Stomach (tissue), 9 donors: ENCODE data around the gene PPP1R14B. TPM values are rescaled to one million over a fixed set of nuclear protein-coding genes. Genes with fewer than 3 reads are reported as not detected.

ENCODE experiments used
- DNase-seq, 2 donors: peaks; one replicate each; pipeline versions ENCODE4 v3.0.0 to v3.0.0-alpha.2; 2013 to 2019
- H3K27ac ChIP-seq, 5 donors: fragments of 200-600 bp in 4 of 5; sonication (generic) in 4 of 5; one replicate each; pipeline ENCODE4 v1.5.1; 2013 to 2019; ENCODE audit warnings: mild to moderate bottlenecking in 1 of 5, moderate library complexity in 1 of 5
- H3K27me3 ChIP-seq, 3 donors: fragments of 200-600 bp; sonication (generic); one replicate each; pipeline ENCODE4 v1.5.1; 2017 to 2019; ENCODE audit warnings: mixed run types in 1 of 3
- H3K36me3 ChIP-seq, 4 donors: fragments of 200-600 bp; sonication (generic); 1 replicate in 3 of 4; 2 replicates in 1 of 4; pipeline ENCODE4 v1.5.1; 2016 to 2019
- H3K4me1 ChIP-seq, 4 donors: fragments of 200-600 bp; sonication (generic); one replicate each; pipeline ENCODE4 v1.5.1; 2016 to 2019
- H3K4me3 ChIP-seq, 4 donors: fragments of 200-600 bp; sonication (generic) in 3 of 4; one replicate each; pipeline ENCODE4 v1.5.1; 2016 to 2019; ENCODE audit warnings: mild to moderate bottlenecking in 1 of 4
- H3K9me3 ChIP-seq, 4 donors: fragments of 200-600 bp; sonication (generic); one replicate each; pipeline ENCODE4 v1.5.1; 2016 to 2019
- CTCF ChIP-seq, 7 experiments: fragments of 450-650 bp in 4 of 7; fragments of 200-600 bp in 3 of 7; sonication (generic) in 3 of 7; IDR thresholded peaks; one replicate each; pipeline ENCODE4 v1.5.1; 2016 to 2019; ENCODE audit warnings: antibody characterized with exemption in 7 of 7, control low read depth in 2 of 7, mild to moderate bottlenecking in 1 of 7
- EP300 ChIP-seq: sonication (generic); formaldehyde crosslinking; IDR thresholded peaks from one replicate; pipeline ENCODE4 v1.6.1; 2017; ENCODE audit warnings: antibody characterized with exemption
- POLR2A ChIP-seq, 4 donors: fragments of 450-650 bp; IDR thresholded peaks; one replicate each; pipeline ENCODE4 v1.6.1; 2016; ENCODE audit warnings: antibody characterized with exemption in 4 of 4, control low read depth in 2 of 4, mild to moderate bottlenecking in 1 of 4, moderate library complexity in 1 of 4
- POLR2AphosphoS5 ChIP-seq, 3 donors: sonication (generic); formaldehyde crosslinking; IDR thresholded peaks; one replicate each; pipeline ENCODE4 v1.6.1; 2016; ENCODE audit warnings: antibody characterized with exemption in 3 of 3
- WGBS, 5 donors: extraction: QIAGEN DNeasy Blood & Tissue Kit in 3 of 5; methylation state at CpG; one replicate each; pipeline versions ENCODE4 v1.1.5 to v1.1.7; 2013 to 2018; 5-methylcytosine and 5-hydroxymethylcytosine counted together
- intact Hi-C: fragments of 100-400 bp; cut with DNase I; formaldehyde crosslinking; loops from one replicate; pipeline ENCODE4 v1.15.1; 2023; ENCODE audit warnings: low total_unique reads
- polyA plus RNA-seq, 3 donors: library from polyadenylated mRNA; stranded (reverse); fragments of 200-250 nt; gene quantifications; one replicate each; pipeline ENCODE4 v1.2.3, GENCODE V29; 2013
- total RNA-seq, 5 donors: library from RNA; depleted of rRNA; stranded (reverse); fragments of >200 nt; gene quantifications; one replicate each; pipeline versions ENCODE4 v1.1.0 to v1.2.3, GENCODE V29; 2014 to 2016
- donor health status: healthy with polysubstance abuse.
- donor health status: Bipolar disorder and iron deficiency.
- donor health status: healthy.

PPP1R14B gene
- total and polyA plus RNA-seq, 8 donors: 39.3 to 234 (median 77.6) TPM

- intact Hi-C loops: no loop called here
- 75 to 82% (median 81%) methylated on average over 5 to 8 of the region's 8 CpGs for WGBS, 5 donors
- Histone ChIP-seq H3K9me3 (no peaks in the 10 kb centered on the region), H3K27me3 (no peaks in the 10 kb centered on the region), H3K4me1 (peaks cover 47 to 82% (median 76%) of the 10 kb centered on the region in 4 donors), H3K4me3 (peak overlapping the region in 1 of 4 donors; percentile 83), H3K27ac (peak overlapping the region in 4 of 5 donors; percentile 94 to 100 (median 100)), H3K36me3 (peaks cover 20 to 29% (median 23%) of the 10 kb centered on the region in 4 donors)
- no peak for TF ChIP-seq POLR2A (IDR thresholded peaks at IDR 0.05)
- TF ChIP-seq EP300: no peak
- no peak for TF ChIP-seq POLR2AphosphoS5 (IDR thresholded peaks at IDR 0.05)
- TF ChIP-seq CTCF (IDR thresholded peaks at IDR 0.05): no peak
- DNase-seq: no peak
Observed at GRCh38 chr11:64243236-64243854, 3.4 kb downstream of the PPP1R14B start.

DNA sequence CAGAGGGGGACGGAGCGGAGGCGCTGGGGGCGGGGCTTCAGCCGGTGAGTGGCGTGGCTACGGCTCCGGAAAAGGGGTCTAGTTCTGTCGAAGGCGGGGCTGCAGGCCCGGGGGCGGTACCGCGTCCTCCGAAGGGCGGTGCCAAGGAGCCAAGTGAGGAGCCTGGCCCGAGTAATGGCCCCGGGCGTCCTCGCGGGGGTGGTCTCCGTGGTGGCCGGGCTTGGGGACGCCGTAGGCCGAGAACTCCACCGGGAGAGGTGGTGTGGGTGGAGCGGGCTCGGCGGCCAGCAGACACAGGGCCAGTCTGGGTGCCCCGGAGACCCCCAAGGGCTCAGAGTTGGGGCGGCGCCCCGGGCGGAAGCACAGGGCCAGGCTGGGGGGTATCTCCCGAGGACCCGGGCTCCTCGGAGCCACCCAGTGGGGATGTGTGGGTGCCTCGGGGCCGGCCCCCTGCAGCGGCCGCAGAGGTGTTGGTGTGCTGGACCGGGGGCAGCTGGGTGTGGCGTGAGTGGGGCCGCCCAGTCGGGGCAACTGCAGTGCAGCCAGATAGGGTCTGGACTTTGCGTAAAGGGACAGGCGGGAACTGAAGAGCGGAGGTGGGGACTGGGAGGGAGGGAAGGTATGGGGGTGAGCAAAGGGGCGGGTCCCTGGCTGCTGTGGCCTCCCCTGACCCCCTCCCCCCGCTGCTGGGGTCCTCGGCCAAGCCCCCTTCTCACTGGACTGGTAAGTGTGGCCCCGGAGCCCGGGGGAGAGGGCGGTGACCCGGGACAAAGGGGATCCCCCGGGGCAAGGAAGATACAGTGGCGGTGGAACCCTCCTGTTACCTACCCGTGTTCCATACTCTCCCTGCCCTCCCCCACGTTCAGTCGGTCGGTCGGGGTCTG, 5.0 kb downstream of the PPP1R14B start:
- H3K9me3 ChIP-seq: no peaks in the 10 kb centered on the region
- peak in 1 of 2 donors; percentile 83 for DNase-seq
- H3K36me3 ChIP-seq: peaks cover 30 to 45% (median 36%) of the 10 kb centered on the region in 4 donors
- peak in 2 of 3 donors; percentile 58 to 80 for TF ChIP-seq POLR2AphosphoS5 (IDR thresholded peaks at IDR 0.05)
- no peak for TF ChIP-seq POLR2A (IDR thresholded peaks at IDR 0.05)
- TF ChIP-seq CTCF (IDR thresholded peaks at IDR 0.05): no peak
- no peak for TF ChIP-seq EP300
- H3K27me3 ChIP-seq: no peaks in the 10 kb centered on the region
- intact Hi-C loops: no loop called here
- H3K27ac ChIP-seq: peak overlapping the region; percentile 94 to 100 (median 99)
- H3K4me1 ChIP-seq: peaks cover 55 to 84% (median 79%) of the 10 kb centered on the region in 4 donors
- WGBS, 5 donors: 0 to 1% (median 0%) methylated on average over 36 to 63 of the region's 63 CpGs
- H3K4me3 ChIP-seq: peak overlapping the region; percentile 83 to 96 (median 90)

DNA sequence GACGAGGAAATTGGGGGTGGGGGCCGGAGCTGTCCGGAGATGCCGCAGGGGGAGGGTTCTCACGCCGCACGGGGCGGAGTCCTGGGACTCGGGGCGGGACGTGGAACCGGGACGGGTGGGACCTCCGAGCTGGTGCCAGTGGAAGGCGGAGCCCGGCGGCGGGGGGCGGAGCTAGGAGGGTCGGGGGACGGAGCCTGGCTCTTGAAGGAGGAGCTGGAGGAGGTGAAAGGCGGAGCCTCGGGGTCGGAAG, 5.6 kb downstream of the PPP1R14B start:
- intact Hi-C loops: no loop called here
- WGBS, 5 donors: 0 to 3% (median 1%) methylated on average over 4 to 24 of the region's 24 CpGs
- H3K36me3 ChIP-seq: peaks cover 30 to 48% (median 36%) of the 10 kb centered on the region in 4 donors
- H3K27ac ChIP-seq: peak overlapping the region; percentile 94 to 100 (median 99)
- TF ChIP-seq EP300: no peak
- no peak for TF ChIP-seq POLR2AphosphoS5 (IDR thresholded peaks at IDR 0.05)
- TF ChIP-seq CTCF (IDR thresholded peaks at IDR 0.05): no peak
- TF ChIP-seq POLR2A (IDR thresholded peaks at IDR 0.05): no peak
- H3K4me3 ChIP-seq: peak overlapping the region; percentile 83 to 96 (median 90)
- peaks cover 55 to 89% (median 84%) of the 10 kb centered on the region in 4 donors for H3K4me1 ChIP-seq
- H3K9me3 ChIP-seq: no peaks in the 10 kb centered on the region
- DNase-seq: peak; percentile 100
- no peaks in the 10 kb centered on the region for H3K27me3 ChIP-seq

- TF ChIP-seq CTCF (IDR thresholded peaks at IDR 0.05): peak in 1 of 7 experiments; percentile 21
- TF ChIP-seq POLR2A (IDR thresholded peaks at IDR 0.05): peak in 2 of 4 donors; percentile 45 to 64
- TF ChIP-seq POLR2AphosphoS5 (IDR thresholded peaks at IDR 0.05): peak; percentile 96 to 98 (median 98)
- TF ChIP-seq EP300: peak; percentile 19
Observed at GRCh38 chr11:64240435-64241240, 6.1 kb downstream of the PPP1R14B start, which contains the start of gene FKBP2. Gene FKBP2 (plus strand): TSS chr11:64241095. CDS start chr11:64242388, 1,293 bp downstream.

More at GRCh38 chr11:64240435-64241240, 6.1 kb downstream of the PPP1R14B start, which contains the start of gene FKBP2:
- peak; percentile 98 to 99 for DNase-seq
- Histone ChIP-seq H3K27me3 (no peaks in the 10 kb centered on the region), H3K27ac (peak within 1 kb of the TSS; percentile 94 to 100 (median 99)), H3K4me3 (peak within 1 kb of the TSS; percentile 83 to 96 (median 90)), H3K36me3 (peaks cover 30 to 48% (median 36%) of the 10 kb centered on the region in 4 donors), H3K4me1 (peaks cover 55 to 89% (median 84%) of the 10 kb centered on the region in 4 donors), H3K9me3 (no peaks in the 10 kb centered on the region)
- whole genome bisulfite sequencing, 5 donors: 1 to 3% (median 1%) methylated on average over 22 to 58 of the region's 58 CpGs
- intact Hi-C loops: no loop called here
